K562 (cell line): ENCODE measurements around the gene LST1. TPM values are rescaled to one million over a fixed set of nuclear protein-coding genes. Genes with fewer than 3 reads are reported as not detected.

Experiments
- ATAC-seq: fragments of 200-7000 bp; cut with Tn5 transposase; 3 replicates; pipeline ENCODE4 v1.9.1; 2020; ENCODE audit warnings: moderate library complexity
- BruUV-seq: library from RNA; stranded (reverse); fragments of 400-500 nt; replicated peaks from 2 replicates; lab custom pipeline; 2021; lab: Mats Ljungman, UMichigan
- CTCF ChIA-PET: fragments of 300-600 bp; formaldehyde crosslinking; extraction: SDS; loops from one replicate; lab custom pipeline; 2021; ENCODE audit warnings: low intra/inter-chr PET ratio; lab: Yijun Ruan, JAX
- POLR2A ChIA-PET: fragments of 300-600, 350-650 bp; sonication (Branson Sonifier 250); formaldehyde crosslinking; extraction: SDS; loops from one replicate; lab custom pipeline; 2021; ENCODE audit warnings: antibody characterized with exemption, inconsistent platforms; lab: Yijun Ruan, JAX
- DNase-seq, 4 experiments: peaks; one replicate each; pipeline versions ENCODE4 v3.0.0 to v3.0.0-alpha.2; 2011 to 2018; ENCODE audit warnings: low spot score in 3 of 4, mixed read lengths in 3 of 4; ENCODE audit errors: extremely low read depth in 1 of 4
- FAIRE-seq: peaks from 2 replicates; lab custom pipeline; 2011; peaks lifted over from hg19 to GRCh38; lab: Jason Lieb, UNC
- H2AFZ ChIP-seq: 2 replicates; pipeline ENCODE4 v1.6.0; 2011; ENCODE audit warnings: low read depth, low read length, control low read depth, inconsistent platforms
- H3K27ac ChIP-seq: fragments of 200-600 bp; 3 replicates; pipeline ENCODE4 v1.8.0; 2011; ENCODE audit warnings: low read depth, mild to moderate bottlenecking, control low read depth, inconsistent platforms, low read length, moderate library complexity, mixed read lengths; ENCODE audit errors: extremely low read depth
- H3K27me3 ChIP-seq, 2 experiments: fragments of 300-600 bp in 1 of 2; 2 replicates in 1 of 2; 3 replicates in 1 of 2; pipeline versions ENCODE4 v1.6.0 to v1.8.0; 2011; ENCODE audit warnings: inconsistent platforms in 2 of 2, low read length in 2 of 2, mild to moderate bottlenecking in 1 of 2, mixed read lengths in 1 of 2, moderate library complexity in 1 of 2; ENCODE audit not compliant: control insufficient read depth in 2 of 2, insufficient read depth in 2 of 2
- H3K36me3 ChIP-seq: fragments of 300-600 bp; 3 replicates; pipeline ENCODE4 v1.8.0; 2011; ENCODE audit warnings: mild to moderate bottlenecking, low read length, inconsistent platforms; ENCODE audit not compliant: control insufficient read depth, insufficient read depth
- H3K4me1 ChIP-seq, 2 experiments: fragments of 200-600 bp in 1 of 2; replicated peaks in 1 of 2; 2 replicates in 1 of 2; 3 replicates in 1 of 2; pipeline versions ENCODE4 v1.5.1 to v1.8.0; 2011; ENCODE audit warnings: inconsistent platforms in 2 of 2, low read length in 2 of 2, mild to moderate bottlenecking in 1 of 2, mixed read lengths in 1 of 2, moderate library complexity in 1 of 2; ENCODE audit not compliant: control insufficient read depth in 2 of 2, insufficient read depth in 2 of 2
- H3K4me2 ChIP-seq: 2 replicates; pipeline ENCODE4 v1.6.1; 2011; ENCODE audit warnings: low read length, control low read depth, inconsistent platforms, mixed read lengths; ENCODE audit not compliant: insufficient read depth
- H3K4me3 ChIP-seq: fragments of 200-600 bp; sonication (generic), shearing (Covaris generic); 2 replicates; pipeline ENCODE4 v1.5.1; 2016; ENCODE audit warnings: control low read depth, inconsistent platforms
- H3K79me2 ChIP-seq: fragments of 200-600 bp; 3 replicates; pipeline ENCODE4 v1.8.0; 2011; ENCODE audit warnings: low read length, inconsistent platforms; ENCODE audit not compliant: control insufficient read depth, insufficient read depth
- H3K9ac ChIP-seq, 2 experiments: 2 replicates each; pipeline versions ENCODE4 v1.6.0 to v1.6.1; 2011; ENCODE audit warnings: low read depth in 2 of 2, low read length in 2 of 2, control low read depth in 1 of 2, inconsistent platforms in 1 of 2, mild to moderate bottlenecking in 1 of 2, mixed read lengths in 1 of 2; ENCODE audit not compliant: insufficient read depth in 1 of 2
- H3K9me1 ChIP-seq: one replicate; pipeline ENCODE4 v1.6.0; 2011; ENCODE audit warnings: inconsistent platforms, mild to moderate bottlenecking, low read length, moderate library complexity; ENCODE audit not compliant: control insufficient read depth, insufficient read depth
- H3K9me3 ChIP-seq: replicated peaks from 2 replicates; pipeline ENCODE4 v1.5.1; 2011; ENCODE audit warnings: low read depth, low read length, inconsistent platforms; ENCODE audit not compliant: control insufficient read depth, insufficient read depth
- H4K20me1 ChIP-seq: replicated peaks from 2 replicates; pipeline ENCODE4 v1.6.1; 2011; ENCODE audit warnings: low read length, inconsistent platforms, mixed read lengths; ENCODE audit not compliant: control insufficient read depth, insufficient read depth
- AFF4 ChIP-seq: sonication (generic); formaldehyde crosslinking; IDR thresholded peaks from 2 replicates; pipeline ENCODE4 v1.8.0; 2023; ENCODE audit warnings: mild to moderate bottlenecking, missing genetic modification reagents
- WGBS: fragments of 100-300 bp; shearing (Covaris generic); methylation state at CpG from one replicate; pipeline ENCODE4 v1.1.6; 2016; ENCODE audit warnings: low coverage, mixed read lengths; ENCODE audit not compliant: insufficient coverage; ENCODE audit errors: missing lambda C conversion rate; 5-methylcytosine and 5-hydroxymethylcytosine counted together
- in situ Hi-C: fragments of 300-500 bp; cut with MboI; formaldehyde crosslinking; loops from 4 replicates; pipeline ENCODE4 v1.15.0; 2018; ENCODE audit warnings: inconsistent platforms, mixed read lengths
- intact Hi-C: fragments of 100-400 bp; cut with micrococcal nuclease; formaldehyde crosslinking; loops from 2 replicates; pipeline ENCODE4 v1.14.2; 2022
- polyA plus RNA-seq, 8 experiments: library from polyadenylated mRNA; depleted of rRNA in 4 of 8; stranded (reverse) in 5 of 8; unstranded in 3 of 8; fragments of >200 nt; fragmentation: Nextera tagmentation in 2 of 8; fragmentation: Illumina TruSeq in 1 of 8; extraction: Ambion mirVana in 2 of 8; extraction: Trizol in 1 of 8; gene quantifications; 2 replicates each; pipeline versions ENCODE4 v1.2.1 to v1.2.3, GENCODE V29; 2011 to 2014; ENCODE audit warnings: inconsistent platforms in 1 of 8, missing spikeins in 1 of 8
- total RNA-seq, 7 experiments: library from RNA; depleted of rRNA in 6 of 7; stranded (reverse); fragments of >200 nt in 6 of 7; fragmentation: Illumina TruSeq in 2 of 7; extraction: Trizol in 2 of 7; gene quantifications; 2 replicates each; pipeline versions ENCODE4 v1.2.1 to v1.2.3, GENCODE V29; 2011 to 2021; ENCODE audit warnings: low replicate concordance in 1 of 7
- TF ChIP-seq, protein P1 (sequence below), 2 experiments: fragments of 450-650 bp; IDR thresholded peaks; 2 replicates each; pipeline ENCODE4 v1.6.1; 2016

The LST1 gene
- total and polyA plus RNA-seq, 9 of the 15 experiments (the other 6 are each of a cell fraction or from before 2014, with no cell fraction given): 0.82 to 7.8 (median 1.7) TPM

DNA sequence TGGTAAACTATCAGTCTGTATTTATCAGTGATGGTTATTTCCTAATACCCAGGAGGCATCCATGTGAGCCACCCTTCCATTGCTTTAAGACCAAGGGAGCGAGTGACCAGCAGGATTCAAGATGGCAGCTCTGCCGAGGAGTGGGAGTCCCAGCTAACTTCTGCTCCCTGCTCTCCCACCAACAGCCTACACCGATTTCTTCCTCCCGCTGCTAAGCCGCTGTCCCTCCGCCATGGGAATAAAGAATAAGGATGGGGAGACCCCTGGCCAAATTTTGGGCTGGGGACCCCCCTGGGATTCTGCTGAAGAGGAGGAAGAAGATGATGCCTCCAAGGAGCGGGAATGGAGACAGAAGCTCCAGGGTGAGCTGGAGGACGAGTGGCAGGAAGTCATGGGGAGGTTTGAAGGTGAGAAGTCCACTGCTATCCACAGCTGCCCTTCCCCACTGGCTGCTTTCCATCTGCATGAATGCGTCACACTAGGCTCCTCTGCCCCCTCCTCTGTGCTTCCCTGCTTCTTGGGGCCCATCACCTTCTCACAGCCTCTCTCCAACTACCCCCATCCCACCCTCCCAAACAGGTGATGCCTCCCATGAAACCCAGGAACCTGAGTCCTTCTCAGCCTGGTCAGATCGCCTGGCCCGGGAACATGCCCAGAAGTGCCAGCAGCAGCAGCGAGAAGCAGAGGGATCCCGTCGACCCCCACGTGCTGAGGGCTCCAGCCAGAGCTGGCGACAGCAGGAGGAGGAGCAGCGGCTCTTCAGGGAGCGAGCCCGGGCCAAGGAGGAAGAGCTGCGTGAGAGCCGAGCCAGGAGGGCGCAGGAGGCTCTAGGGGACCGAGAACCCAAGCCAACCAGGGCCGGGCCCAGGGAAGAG lies 28.4 kb upstream of the LST1 start:
- in situ Hi-C loops (no loop called here), intact Hi-C loops (no loop called here)
- Histone ChIP-seq H3K27me3 (no peaks in the 10 kb centered on the region), H3K4me1 (peaks cover 35 to 50% of the 10 kb centered on the region in 2 experiments), H3K9me1 (peaks cover 3% of the 10 kb centered on the region), H3K9ac (peak overlapping the region in 1 of 2 experiments; percentile 77; a peak in 2 of 4 replicates), H3K79me2 (no peaks in the 10 kb centered on the region), H3K4me2 (no peak overlapping the region), H3K27ac (no peak overlapping the region), H3K4me3 (no peak overlapping the region), H3K9me3 (no peaks in the 10 kb centered on the region), H4K20me1 (no peaks in the 10 kb centered on the region), H2AFZ (no peak overlapping the region), H3K36me3 (peaks cover 64% of the 10 kb centered on the region)
- ChIA-PET POLR2A (interaction anchor here (0.6 to 5.8 kb wide), 5 partner anchors 9 to 70 kb away, joined by 3 to 38 read pairs (median 4); partner anchors contain the start of genes ATP6V1G2, DDX39B and NFKBIL1), CTCF (no interaction called here)
- no peak for FAIRE-seq
- 78% methylated on average over 23 of the region's 24 CpGs for WGBS
- ATAC-seq: no peak
- TSS peak; percentile 33 for BruUV-seq
- DNase-seq: no peak
- TF ChIP-seq, protein P1, sequence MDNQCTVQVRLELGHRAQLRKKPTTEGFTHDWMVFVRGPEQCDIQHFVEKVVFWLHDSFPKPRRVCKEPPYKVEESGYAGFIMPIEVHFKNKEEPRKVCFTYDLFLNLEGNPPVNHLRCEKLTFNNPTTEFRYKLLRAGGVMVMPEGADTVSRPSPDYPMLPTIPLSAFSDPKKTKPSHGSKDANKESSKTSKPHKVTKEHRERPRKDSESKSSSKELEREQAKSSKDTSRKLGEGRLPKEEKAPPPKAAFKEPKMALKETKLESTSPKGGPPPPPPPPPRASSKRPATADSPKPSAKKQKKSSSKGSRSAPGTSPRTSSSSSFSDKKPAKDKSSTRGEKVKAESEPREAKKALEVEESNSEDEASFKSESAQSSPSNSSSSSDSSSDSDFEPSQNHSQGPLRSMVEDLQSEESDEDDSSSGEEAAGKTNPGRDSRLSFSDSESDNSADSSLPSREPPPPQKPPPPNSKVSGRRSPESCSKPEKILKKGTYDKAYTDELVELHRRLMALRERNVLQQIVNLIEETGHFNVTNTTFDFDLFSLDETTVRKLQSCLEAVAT (IDR thresholded peaks at IDR 0.05): 0 out of 4 replicates have a peak, but pooled peaks of 1 of the 2 experiments have one; percentile 22
- no peak for TF ChIP-seq AFF4
